H1 (cell line): ENCODE results near the gene BCL7B. TPM values are rescaled to one million over a fixed set of nuclear protein-coding genes. Genes with fewer than 3 reads are reported as not detected.
"Not testable (repeated sequence)": the region's sequence is repeated elsewhere in the genome, so short reads cannot be mapped to it uniquely, and the experiment has no call there.

Experiments used
- CTCF ChIA-PET: fragments of 300-600 bp; sonication (Branson Sonifier 250); formaldehyde crosslinking; loops from one replicate; lab custom pipeline; 2021; ENCODE audit not compliant: partially characterized antibody; lab: Charles Lee
- POLR2A ChIA-PET: fragments of 300-600 bp; sonication (Branson Sonifier 250); formaldehyde crosslinking; loops from one replicate; lab custom pipeline; 2021; ENCODE audit warnings: inconsistent platforms; ENCODE audit not compliant: partially characterized antibody; lab: Charles Lee
- DNase-seq, 2 experiments: peaks; one replicate each; pipeline versions ENCODE4 v3.0.0 to v3.0.0-alpha.2; 2010 to 2022; ENCODE audit warnings: low spot score in 2 of 2, low read depth in 1 of 2, mixed read lengths in 1 of 2
- FAIRE-seq: peaks from 2 replicates; lab custom pipeline; 2011; peaks lifted over from hg19 to GRCh38; lab: Jason Lieb, UNC
- H2AFZ ChIP-seq: 2 replicates; pipeline ENCODE4 v1.8.1; 2012; ENCODE audit warnings: low read length, inconsistent platforms
- H2AK5ac ChIP-seq: 2 replicates; pipeline ENCODE4 v1.6.1; 2013; ENCODE audit warnings: low read depth, low read length
- H2BK120ac ChIP-seq: replicated peaks from 2 replicates; pipeline ENCODE3; 2013; ENCODE audit warnings: low read depth, low read length, inconsistent platforms
- H2BK12ac ChIP-seq: 2 replicates; pipeline ENCODE4 v1.6.1; 2013; ENCODE audit warnings: low read depth, low read length
- H2BK15ac ChIP-seq: 2 replicates; pipeline ENCODE4 v1.6.1; 2013; ENCODE audit warnings: low read length
- H2BK20ac ChIP-seq: 2 replicates; pipeline ENCODE4 v1.6.1; 2013; ENCODE audit warnings: low read length
- H2BK5ac ChIP-seq: 2 replicates; pipeline ENCODE4 v1.6.1; 2013; ENCODE audit warnings: low read depth, low read length
- H3K14ac ChIP-seq: 2 replicates; pipeline ENCODE4 v1.6.1; 2013; ENCODE audit warnings: inconsistent platforms; ENCODE audit not compliant: insufficient read length
- H3K18ac ChIP-seq: 2 replicates; pipeline ENCODE4 v1.6.1; 2013; ENCODE audit warnings: low read length; ENCODE audit errors: extremely low read depth
- H3K23ac ChIP-seq: 2 replicates; pipeline ENCODE4 v1.6.1; 2013; ENCODE audit warnings: inconsistent platforms; ENCODE audit not compliant: insufficient read length
- H3K23me2 ChIP-seq: 2 replicates; pipeline ENCODE4 v1.6.1; 2013; ENCODE audit warnings: low read depth, low read length
- H3K27ac ChIP-seq: 2 replicates; pipeline ENCODE4 v1.6.1; 2011; ENCODE audit warnings: low read depth, low read length, inconsistent platforms
- H3K27me3 ChIP-seq, 4 experiments: replicated peaks in 1 of 4; 1 replicate in 1 of 4; 2 replicates in 3 of 4; pipeline versions ENCODE4 v1.6.1 to v1.8.1; 2011 to 2013; ENCODE audit warnings: low read length in 3 of 4, mild to moderate bottlenecking in 3 of 4, inconsistent platforms in 2 of 4, mixed read lengths in 2 of 4, moderate library complexity in 1 of 4; ENCODE audit not compliant: control insufficient read depth in 3 of 4, insufficient read depth in 3 of 4; ENCODE audit errors: extremely low read depth in 1 of 4
- H3K36me3 ChIP-seq, 4 experiments: 2 replicates each; pipeline versions ENCODE4 v1.6.1 to v1.8.1; 2011 to 2013; ENCODE audit warnings: mild to moderate bottlenecking in 4 of 4, low read length in 3 of 4, moderate library complexity in 2 of 4, control low read depth in 1 of 4, inconsistent platforms in 1 of 4; ENCODE audit not compliant: insufficient read depth in 4 of 4, control insufficient read depth in 2 of 4
- H3K4ac ChIP-seq: replicated peaks from 2 replicates; pipeline ENCODE3; 2013; ENCODE audit warnings: low read length, low read depth, mixed read lengths, inconsistent platforms; ENCODE audit not compliant: insufficient read length
- H3K4me1 ChIP-seq, 4 experiments: replicated peaks in 1 of 4; 1 replicate in 1 of 4; 2 replicates in 3 of 4; pipeline versions ENCODE4 v1.6.1 to v1.8.1; 2011 to 2013; ENCODE audit warnings: low read length in 3 of 4, inconsistent platforms in 2 of 4, mixed read lengths in 1 of 4; ENCODE audit not compliant: insufficient read depth in 4 of 4, control insufficient read depth in 3 of 4
- H3K4me2 ChIP-seq, 2 experiments: 2 replicates each; pipeline versions ENCODE4 v1.6.1 to v1.8.1; 2011 to 2013; ENCODE audit warnings: low read depth in 2 of 2, low read length in 2 of 2, control low read depth in 1 of 2, inconsistent platforms in 1 of 2, mild to moderate bottlenecking in 1 of 2; ENCODE audit not compliant: insufficient read depth in 1 of 2
- H3K4me3 ChIP-seq, 4 experiments: fragments of 200-600, 300-600 bp in 1 of 4; sonication (generic), shearing (Covaris generic), sonication (Bioruptor Twin) in 1 of 4; 2 replicates each; pipeline versions ENCODE4 v1.5.1 to v1.8.1; 2011 to 2016; ENCODE audit warnings: low read length in 4 of 4, low read depth in 3 of 4, control low read depth in 2 of 4, inconsistent platforms in 2 of 4, mild to moderate bottlenecking in 2 of 4, mixed read lengths in 1 of 4, moderate library complexity in 1 of 4; ENCODE audit not compliant: insufficient read depth in 2 of 4; ENCODE audit errors: extremely low read depth in 1 of 4
- H3K56ac ChIP-seq: replicated peaks from 2 replicates; pipeline ENCODE3; 2013; ENCODE audit warnings: low read depth, mild to moderate bottlenecking, mixed read lengths, low read length, inconsistent platforms; ENCODE audit not compliant: insufficient read length
- H3K79me1 ChIP-seq: 2 replicates; pipeline ENCODE4 v1.6.1; 2013; ENCODE audit warnings: low read depth, low read length, control low read depth
- H3K79me2 ChIP-seq, 2 experiments: 2 replicates each; pipeline versions ENCODE4 v1.6.1 to v1.8.1; 2012 to 2013; ENCODE audit warnings: low read length in 2 of 2, mild to moderate bottlenecking in 2 of 2, inconsistent platforms in 1 of 2; ENCODE audit not compliant: insufficient read depth in 2 of 2, control insufficient read depth in 1 of 2
- H3K9ac ChIP-seq, 4 experiments: replicated peaks in 1 of 4; 1 replicate in 1 of 4; 2 replicates in 3 of 4; pipeline versions ENCODE4 v1.6.1 to v1.8.1; 2011 to 2013; ENCODE audit warnings: low read depth in 3 of 4, low read length in 3 of 4, control low read depth in 2 of 4, mild to moderate bottlenecking in 2 of 4, moderate library complexity in 2 of 4, inconsistent platforms in 1 of 4; ENCODE audit errors: extremely low read depth in 1 of 4
- H3K9me3 ChIP-seq, 2 experiments: 2 replicates each; pipeline versions ENCODE4 v1.6.1 to v1.8.1; 2012 to 2013; ENCODE audit warnings: mild to moderate bottlenecking in 2 of 2, moderate library complexity in 2 of 2, control low read depth in 1 of 2, inconsistent platforms in 1 of 2, low read depth in 1 of 2, low read length in 1 of 2, mixed read lengths in 1 of 2; ENCODE audit not compliant: insufficient read depth in 2 of 2
- H4K20me1 ChIP-seq, 2 experiments: replicated peaks in 1 of 2; 2 replicates each; pipeline versions ENCODE3 to v1.8.1; 2011 to 2013; ENCODE audit warnings: inconsistent platforms in 2 of 2, low read length in 2 of 2, mild to moderate bottlenecking in 1 of 2; ENCODE audit not compliant: insufficient read depth in 2 of 2, control insufficient read depth in 1 of 2
- H4K5ac ChIP-seq: 2 replicates; pipeline ENCODE4 v1.6.1; 2013; ENCODE audit warnings: low read length, low read depth, mixed read lengths, inconsistent platforms; ENCODE audit not compliant: insufficient read length
- H4K8ac ChIP-seq: 2 replicates; pipeline ENCODE4 v1.8.0; 2013; ENCODE audit warnings: mild to moderate bottlenecking, moderate library complexity, low read length, inconsistent platforms; ENCODE audit not compliant: insufficient read depth; ENCODE audit errors: extremely low read depth
- H4K91ac ChIP-seq: replicated peaks from 2 replicates; pipeline ENCODE3; 2013; ENCODE audit warnings: low read length, mixed read lengths, inconsistent platforms; ENCODE audit not compliant: insufficient read length
- WGBS, 2 experiments: shearing (Covaris generic) in 1 of 2; methylation state at CpG; one replicate each; pipeline versions ENCODE4 v1.1.6 to v1.1.7; 2013 to 2015; ENCODE audit warnings: low lambda C conversion rate in 2 of 2, mixed read lengths in 2 of 2, inconsistent platforms in 1 of 2, low coverage in 1 of 2, missing lambda C conversion rate in 1 of 2; ENCODE audit not compliant: insufficient replicate concordance in 2 of 2, insufficient coverage in 1 of 2, insufficient read length in 1 of 2; ENCODE audit errors: extremely low coverage in 1 of 2, missing lambda C conversion rate in 1 of 2; 5-methylcytosine and 5-hydroxymethylcytosine counted together
- polyA plus RNA-seq, 7 experiments: library from polyadenylated mRNA; depleted of rRNA in 3 of 7; stranded (reverse) in 5 of 7; unstranded in 2 of 7; fragments of >200 nt in 5 of 7; fragments of 200-250 nt in 2 of 7; gene quantifications; 1 replicate in 5 of 7; 2 replicates in 1 of 7; 4 replicates in 1 of 7; pipeline versions ENCODE4 v1.2.1 to v1.2.3, GENCODE V29; 2011 to 2013; ENCODE audit warnings: missing spikeins in 2 of 7, mixed read lengths in 2 of 7
- total RNA-seq: library from RNA; stranded (reverse); fragmentation: NEBNext Ultra II Directional; extraction: Animal tissue kit (Norgen Biotek cat#: 25700); gene quantifications from 2 replicates; pipeline ENCODE4 v1.2.1, GENCODE V29; 2021

BCL7B gene
- total and polyA plus RNA-seq, 2 of the 8 experiments (the other 6 are each of a cell fraction or from before 2014, with no cell fraction given): 24.9 to 44.6 TPM

DNA sequence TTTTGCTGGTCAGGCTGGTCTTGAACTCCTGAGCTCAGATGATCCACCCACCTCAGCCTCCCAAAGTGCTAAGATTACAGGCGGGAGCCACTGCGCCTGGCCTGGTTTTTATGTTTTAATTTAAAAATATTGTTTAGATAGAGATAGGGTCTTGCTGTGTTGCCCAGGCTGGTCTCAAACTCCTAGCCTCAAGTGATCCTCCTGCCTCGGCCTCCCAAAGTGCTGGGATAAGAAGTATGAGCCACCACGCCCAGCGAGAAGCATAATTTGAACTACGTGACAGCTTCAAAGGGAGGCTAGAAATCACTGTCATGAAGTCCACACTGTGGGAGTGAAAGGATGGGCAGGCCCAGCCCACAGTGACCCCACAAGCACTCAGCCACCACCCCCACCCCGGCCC lies 21.6 kb downstream of the BCL7B start:
- CTCF ChIA-PET, FAIRE-seq: not testable (repeated sequence)
- POLR2A ChIA-PET: interaction anchor here (0.7 to 1.8 kb wide), 8 partner anchors 8 to 25 kb away, joined by 3 to 6 read pairs (median 4); partner anchors contain the start of gene BCL7B

More for the DNA sequence above, 21.6 kb downstream of the BCL7B start:
- not testable (repeated sequence) for H3K56ac ChIP-seq, H3K23me2 ChIP-seq, H2AK5ac ChIP-seq, H3K9ac ChIP-seq, H3K4me1 ChIP-seq, H3K27me3 ChIP-seq, H4K20me1 ChIP-seq, H4K5ac ChIP-seq, H2BK12ac ChIP-seq, H4K91ac ChIP-seq, DNase-seq, H3K4ac ChIP-seq, H3K4me2 ChIP-seq, H4K8ac ChIP-seq, H2BK120ac ChIP-seq, H3K79me1 ChIP-seq, H3K14ac ChIP-seq, H2AFZ ChIP-seq, H3K4me3 ChIP-seq, H3K27ac ChIP-seq, H2BK20ac ChIP-seq, H3K18ac ChIP-seq, H2BK15ac ChIP-seq, H2BK5ac ChIP-seq, H3K23ac ChIP-seq, H3K9me3 ChIP-seq, H3K79me2 ChIP-seq
- 94% methylated on average over 7 of the region's 7 CpGs; no CpG with 5 or more reads in 1 of the 2 experiments for WGBS, 2 experiments
- H3K36me3 ChIP-seq: peaks cover 14 to 36% (median 19%) of the 10 kb centered on the region in 4 experiments; a peak in 7 of 8 replicates
